Left renal pelvis (tissue), 4 donors: ENCODE measurements around the gene HSPB6. TPM values are rescaled to one million over a fixed set of nuclear protein-coding genes. Genes with fewer than 3 reads are reported as not detected.

Source experiments
- DNase-seq, 4 donors: peaks; one replicate each; pipeline ENCODE4 v3.0.0-alpha.2; 2013; ENCODE audit warnings: low read depth in 4 of 4, low spot score in 3 of 4
- polyA plus RNA-seq, 4 donors: library from polyadenylated mRNA; unstranded; fragments of 120-200 nt; gene quantifications; one replicate each; pipeline ENCODE4 v1.2.1, GENCODE V29; 2013; ENCODE audit not compliant: insufficient read length in 4 of 4

HSPB6 gene
- polyA plus RNA-seq, 4 donors = 24.8 to 111 (median 29.2) TPM

DNA sequence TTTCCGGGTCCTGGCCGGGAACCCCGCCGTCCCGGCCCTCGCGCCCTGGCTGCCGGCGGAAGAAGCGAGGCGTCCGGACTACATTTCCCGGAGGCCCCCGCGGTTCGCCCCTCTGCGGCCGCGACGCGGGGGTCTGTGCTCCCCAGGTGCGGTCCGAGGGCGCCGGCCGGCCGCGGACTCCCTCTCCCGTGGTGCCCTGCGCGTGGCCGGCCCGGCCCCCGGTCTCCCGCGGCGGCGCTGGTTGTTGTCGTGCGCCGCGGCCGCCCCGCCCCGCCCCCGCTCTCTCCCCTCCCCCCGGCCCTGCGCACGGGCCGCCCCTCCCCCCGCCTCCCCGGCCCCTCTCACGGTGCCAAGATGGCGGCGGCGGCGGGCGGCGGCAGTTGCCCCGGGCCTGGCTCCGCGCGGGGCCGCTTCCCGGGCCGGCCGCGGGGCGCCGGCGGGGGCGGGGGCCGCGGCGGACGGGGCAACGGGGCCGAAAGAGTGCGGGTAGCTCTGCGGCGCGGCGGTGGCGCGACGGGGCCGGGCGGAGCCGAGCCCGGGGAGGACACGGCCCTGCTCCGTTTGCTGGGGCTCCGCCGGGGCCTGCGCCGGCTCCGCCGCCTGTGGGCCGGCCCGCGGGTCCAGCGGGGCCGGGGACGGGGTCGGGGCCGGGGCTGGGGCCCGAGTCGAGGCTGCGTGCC is 39.0 kb downstream of the HSPB6 start, which contains the start of gene KMT2B:
KMT2B (plus strand) TSS at position 339 of the 680 bp plus-strand sequence; CDS start at position 355, 16 bp downstream.
- DNase-seq = peak in 2 of 4 donors; percentile 87 to 90

DNA sequence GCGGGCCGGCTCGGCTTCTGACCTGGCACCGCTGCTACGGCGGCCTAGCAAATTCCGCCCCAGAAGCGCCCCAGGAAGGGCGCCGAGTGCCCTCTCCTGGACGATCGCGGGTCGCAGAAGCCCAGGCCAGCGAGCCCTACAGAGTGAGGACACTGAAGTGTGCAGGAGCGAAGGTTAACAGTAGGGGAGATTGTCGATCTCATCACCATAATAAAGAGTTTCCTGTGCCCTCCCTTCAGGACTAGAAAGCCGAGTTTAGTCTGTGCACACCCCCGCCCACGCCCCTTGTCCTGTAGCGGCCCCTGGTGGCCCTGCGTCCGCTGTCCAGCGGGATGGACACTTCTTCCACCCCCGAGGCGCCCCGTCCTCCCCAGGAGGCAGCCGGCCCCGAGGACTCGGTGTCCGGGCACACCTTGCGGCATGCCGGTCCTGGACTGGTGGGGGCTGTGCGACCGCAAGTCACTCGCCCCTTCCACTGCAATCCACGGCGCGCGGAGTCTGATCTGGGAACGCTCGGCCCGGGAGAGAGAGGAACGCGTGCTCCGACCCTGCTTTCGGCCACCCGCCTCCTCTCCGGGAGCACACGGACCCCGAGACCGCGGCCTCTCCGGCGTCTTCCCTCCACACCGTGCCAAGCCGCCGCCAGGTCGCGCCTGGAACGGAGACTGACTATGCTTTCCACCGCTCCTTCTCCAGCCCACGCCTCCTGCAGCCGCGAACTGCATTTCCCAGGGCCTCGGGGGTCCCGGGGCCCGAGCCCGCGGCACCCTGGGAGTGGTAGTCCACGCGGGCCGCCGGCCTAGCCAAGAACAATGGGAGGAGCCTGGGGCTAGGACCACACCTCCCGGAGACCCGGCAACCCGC is 39.8 kb downstream of the HSPB6 start:
- peak; percentile 58 to 91 (median 76) for DNase-seq

DNA sequence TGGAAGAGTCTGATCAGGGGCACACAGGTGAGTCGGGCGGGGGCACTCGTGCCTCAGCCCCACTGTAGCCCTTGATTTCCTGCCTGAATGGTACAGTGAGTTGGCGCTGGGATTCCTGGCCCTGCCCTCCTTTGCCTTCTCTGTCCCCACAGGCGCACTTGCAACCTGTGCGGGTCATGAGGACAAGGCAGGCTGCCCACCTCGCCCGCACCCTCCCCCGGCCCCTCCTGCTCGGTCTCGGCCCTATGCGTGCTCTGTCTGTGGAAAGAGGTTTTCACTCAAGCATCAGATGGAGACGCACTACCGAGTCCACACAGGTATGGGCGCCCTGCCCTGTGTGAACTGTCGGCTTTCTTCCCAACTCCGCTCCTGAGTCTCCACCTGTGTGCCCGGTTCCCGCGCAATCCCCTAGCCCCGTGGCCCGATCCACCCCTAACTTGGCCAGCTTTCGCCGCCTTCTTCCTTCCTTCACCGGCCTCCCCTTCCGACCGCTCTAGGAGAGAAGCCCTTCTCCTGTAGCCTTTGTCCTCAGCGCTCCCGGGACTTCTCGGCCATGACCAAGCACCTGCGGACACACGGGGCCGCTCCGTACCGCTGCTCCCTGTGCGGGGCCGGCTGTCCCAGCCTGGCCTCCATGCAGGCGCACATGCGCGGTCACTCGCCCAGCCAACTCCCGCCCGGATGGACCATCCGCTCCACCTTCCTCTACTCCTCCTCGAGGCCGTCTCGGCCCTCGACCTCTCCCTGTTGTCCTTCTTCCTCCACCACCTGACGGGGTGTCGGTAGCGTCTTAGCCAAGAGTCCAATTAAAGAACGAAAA is 40.6 kb downstream of the HSPB6 start:
- no peak for DNase-seq

DNA sequence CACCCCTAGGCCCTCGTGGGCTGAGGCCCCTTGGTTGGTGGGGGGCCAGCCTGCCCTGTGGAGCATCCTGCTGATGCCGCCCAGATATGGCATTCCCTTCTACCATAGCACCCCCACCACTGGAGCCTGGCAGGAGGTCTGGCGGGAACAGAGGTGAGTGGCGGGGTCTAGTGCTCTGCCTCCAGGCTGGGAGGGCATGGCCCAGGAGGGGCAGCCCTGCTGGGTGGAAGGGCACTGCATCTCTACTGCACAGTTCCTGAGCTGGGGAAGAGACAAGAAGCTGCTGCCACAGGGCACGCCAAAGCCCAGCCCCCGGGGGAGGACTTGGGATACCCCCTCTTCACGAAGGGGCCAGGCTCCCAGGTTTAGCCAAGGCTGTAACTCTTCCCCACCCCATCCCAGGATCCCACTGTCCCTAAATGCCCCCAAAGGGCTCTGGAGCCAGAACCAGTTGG is 41.4 kb downstream of the HSPB6 start:
- DNase-seq = no peak

DNA sequence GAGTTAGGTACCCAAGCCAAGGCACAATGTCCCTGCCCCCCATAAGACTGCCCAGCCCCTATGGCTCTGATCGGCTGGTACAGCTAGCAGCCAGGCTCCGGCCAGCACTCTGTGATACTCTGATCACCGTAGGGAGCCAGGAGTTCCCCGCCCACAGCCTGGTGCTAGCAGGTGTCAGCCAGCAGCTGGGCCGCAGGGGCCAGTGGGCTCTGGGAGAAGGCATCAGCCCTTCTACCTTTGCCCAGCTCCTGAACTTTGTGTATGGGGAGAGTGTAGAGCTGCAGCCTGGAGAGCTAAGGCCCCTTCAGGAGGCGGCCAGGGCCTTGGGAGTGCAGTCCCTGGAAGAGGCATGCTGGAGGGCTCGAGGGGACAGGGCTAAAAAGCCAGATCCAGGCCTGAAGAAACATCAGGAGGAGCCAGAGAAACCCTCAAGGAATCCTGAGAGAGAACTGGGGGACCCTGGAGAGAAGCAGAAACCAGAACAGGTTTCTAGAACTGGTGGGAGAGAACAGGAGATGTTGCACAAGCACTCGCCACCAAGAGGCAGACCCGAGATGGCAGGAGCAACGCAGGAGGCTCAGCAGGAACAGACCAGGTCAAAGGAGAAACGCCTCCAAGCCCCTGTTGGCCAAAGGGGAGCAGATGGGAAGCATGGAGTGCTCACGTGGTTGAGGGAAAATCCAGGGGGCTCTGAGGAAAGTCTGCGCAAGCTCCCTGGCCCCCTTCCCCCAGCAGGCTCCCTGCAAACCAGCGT is 42.1 kb downstream of the HSPB6 start:
- DNase-seq = no peak

DNA sequence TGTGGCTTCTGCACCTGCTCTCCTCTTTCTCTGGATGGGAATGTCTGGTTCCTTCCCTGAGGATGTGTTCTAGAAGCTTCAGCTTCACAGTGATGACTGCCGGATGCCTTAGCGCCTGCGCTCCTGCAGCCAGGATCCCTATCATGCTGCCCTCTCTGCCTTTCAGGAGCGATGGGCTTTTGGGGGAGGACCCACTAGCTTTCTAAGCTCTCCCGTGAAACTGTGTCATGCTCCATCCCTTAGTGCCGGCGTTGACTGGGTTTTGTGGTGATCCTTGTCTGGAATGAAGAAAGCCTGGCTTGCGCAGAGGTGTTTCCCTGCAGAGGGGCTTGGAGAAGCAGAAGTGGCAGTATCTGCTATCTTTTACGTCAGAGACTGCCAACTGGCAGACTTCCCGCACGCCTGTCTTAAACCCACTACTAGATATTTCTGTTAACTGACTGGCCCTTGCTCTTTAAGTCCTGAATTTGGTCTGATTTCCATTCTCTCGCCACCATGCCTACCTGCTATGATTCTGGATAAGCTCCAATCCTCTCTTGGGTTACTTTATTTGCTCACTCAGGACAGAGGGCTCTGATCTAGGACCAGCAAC is 42.8 kb downstream of the HSPB6 start:
- no peak for DNase-seq

DNA sequence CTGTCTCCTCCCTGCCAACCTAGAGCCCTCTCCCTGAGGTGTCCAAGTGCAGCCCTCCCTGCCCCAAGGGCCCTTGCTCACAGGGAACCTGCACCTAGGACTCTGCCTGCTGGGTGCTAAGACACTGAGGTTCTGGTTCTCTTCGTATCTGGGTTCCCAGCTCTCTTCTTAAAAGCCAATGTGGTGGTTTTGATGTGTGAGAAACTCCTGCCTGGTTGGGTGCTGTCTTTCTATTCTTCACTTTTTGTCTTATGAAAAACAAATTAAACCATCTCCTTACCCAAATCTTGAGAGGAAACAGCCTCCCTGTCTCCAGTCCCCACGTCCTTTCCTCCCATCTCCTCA is 43.4 kb downstream of the HSPB6 start:
- no peak for DNase-seq

DNA sequence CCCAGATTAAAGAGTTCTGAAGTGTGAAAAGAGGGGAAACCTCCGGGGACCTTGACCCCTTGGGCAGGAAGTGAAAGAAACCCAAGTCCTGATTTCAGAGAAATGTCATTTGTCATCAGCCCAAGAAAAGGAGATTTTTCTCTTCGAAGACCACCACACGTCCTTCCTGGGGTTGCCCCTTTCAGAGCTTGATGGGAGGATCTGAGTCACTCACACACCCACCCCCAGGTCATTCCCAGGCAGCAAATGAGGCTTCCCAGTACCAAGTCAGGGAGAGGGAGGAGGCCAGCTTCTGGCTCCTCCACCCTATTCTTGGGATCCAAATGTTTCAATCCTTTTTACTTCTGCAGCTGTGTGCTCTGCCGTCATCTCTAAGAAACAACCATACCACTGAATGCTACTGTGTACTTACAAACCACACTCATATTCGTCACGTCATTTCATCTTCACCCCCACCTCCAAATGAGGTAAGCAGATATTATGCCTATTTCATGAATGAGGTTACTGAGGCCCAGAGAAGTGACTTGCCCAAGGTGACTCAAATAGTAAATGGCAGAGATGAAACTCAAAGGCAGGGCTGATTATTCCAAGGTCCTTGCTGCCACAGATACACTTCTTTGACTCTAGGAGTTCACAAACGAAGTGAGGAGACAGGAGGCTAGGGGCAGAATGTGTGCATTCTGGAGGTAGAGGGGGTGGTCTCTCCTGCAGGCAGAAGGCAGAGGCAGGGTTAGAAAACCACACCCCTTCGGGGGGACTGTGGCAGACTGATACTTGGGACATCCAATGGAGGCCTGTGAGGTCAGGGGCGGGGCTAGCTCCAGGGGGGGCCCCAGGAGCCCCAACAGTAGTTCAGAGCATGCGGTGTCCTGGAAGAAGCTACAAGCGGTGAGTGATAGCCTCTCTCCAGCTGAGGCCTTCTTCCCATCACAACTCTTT is 44.0 kb downstream of the HSPB6 start:
- DNase-seq = no peak

DNA sequence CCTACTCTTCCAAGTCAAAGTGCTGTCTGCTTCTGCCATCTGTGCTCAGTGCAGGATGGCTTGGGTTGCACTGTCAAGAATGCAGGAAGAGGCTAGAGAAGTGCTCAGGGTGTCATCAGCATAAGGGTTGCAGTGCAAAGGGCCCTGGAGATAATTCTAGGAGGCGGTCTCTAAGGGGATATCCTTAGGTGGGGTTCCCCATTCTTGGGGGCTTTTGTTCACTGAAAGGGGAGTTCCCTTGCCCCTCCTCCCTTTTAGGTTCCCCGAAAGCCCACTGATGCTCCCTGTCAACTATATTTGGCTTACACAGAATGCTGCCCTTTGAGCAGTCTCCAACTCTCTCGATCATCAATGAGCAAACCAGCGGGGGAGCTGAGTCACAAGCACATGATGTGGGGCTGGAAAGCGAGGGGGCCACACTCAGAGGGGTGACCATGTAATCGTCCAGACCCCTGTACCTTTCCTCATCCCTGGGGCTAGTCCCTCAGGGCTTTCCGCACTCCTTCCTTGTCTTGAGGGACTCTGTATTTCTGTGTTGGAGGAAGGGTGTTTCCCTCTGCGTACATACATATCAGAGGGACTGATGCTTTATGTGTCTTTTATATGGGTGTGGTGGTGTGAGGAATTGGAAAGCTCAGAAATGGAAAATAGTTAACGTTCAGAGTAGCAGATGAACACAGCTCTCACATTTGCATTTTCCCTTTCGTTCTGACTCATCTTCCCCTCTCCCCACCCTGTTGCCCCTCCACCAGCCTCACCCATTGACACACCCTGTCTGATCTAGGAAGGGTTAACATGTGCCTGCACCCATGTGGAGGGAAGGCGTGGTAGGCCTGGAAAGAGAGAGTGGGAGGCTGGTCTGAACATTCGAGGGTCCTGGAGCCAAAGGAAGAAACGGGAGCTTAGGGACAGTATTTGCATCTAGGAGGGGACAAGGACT is 45.8 kb downstream of the HSPB6 start:
- DNase-seq = no peak

DNA sequence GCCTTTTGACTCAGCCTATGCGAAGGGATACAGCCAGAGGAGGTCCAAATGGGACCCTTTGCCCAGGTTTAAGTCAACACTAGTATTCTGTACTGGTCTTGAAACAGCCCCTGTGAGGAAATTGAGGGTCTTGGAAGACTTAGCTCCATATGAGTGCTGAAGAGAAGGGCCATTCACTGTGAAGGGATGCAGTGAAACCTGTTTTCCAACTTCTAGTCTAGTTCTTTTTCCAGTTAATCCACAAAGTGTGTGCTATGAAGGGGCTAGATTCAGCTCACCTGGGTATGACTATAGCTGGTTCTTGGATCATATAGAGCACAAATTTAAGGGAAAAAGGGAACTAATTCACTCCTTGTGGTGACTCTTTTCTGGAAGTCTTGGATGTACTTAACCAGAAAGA is 48.4 kb downstream of the HSPB6 start:
- DNase-seq = no peak

Other genes with a start within 250 kb of the HSPB6 start
- 100 to 1,000 TPM in 1 of 4 donors, 10 to 100 TPM in 3; 59.7 to 123 (median 83.8) TPM for gene DMKN, start 243.4 kb downstream of the HSPB6 start, polyA plus RNA-seq
- under 1 TPM in 1 of 4 donors, not detected in 3; 0.11 TPM for gene SBSN, start 228.7 kb downstream of the HSPB6 start, polyA plus RNA-seq
- not detected for gene GAPDHS, start 223.6 kb downstream of the HSPB6 start, polyA plus RNA-seq
- gene TMEM147, start 211.4 kb downstream of the HSPB6 start, polyA plus RNA-seq = 100 to 1,000 TPM in 1 of 4 donors, 10 to 100 TPM in 3; 58.7 to 102 (median 86.6) TPM
- under 1 TPM in 1 of 4 donors, not detected in 3; 0.14 TPM for gene ATP4A, start 193.4 kb downstream of the HSPB6 start, polyA plus RNA-seq
- not detected for gene PMIS2, start 170.9 kb downstream of the HSPB6 start, polyA plus RNA-seq
- gene HAUS5, start 144.3 kb downstream of the HSPB6 start, polyA plus RNA-seq = 10 to 100 TPM; 23.2 to 39.6 (median 25.3) TPM
- 10 to 100 TPM; 49.1 to 81.9 (median 57.7) TPM for gene RBM42, start 128.0 kb downstream of the HSPB6 start, polyA plus RNA-seq
- 1 to 10 TPM; 1.7 to 3.3 (median 2.3) TPM for gene ETV2, start 115.3 kb downstream of the HSPB6 start, polyA plus RNA-seq
- 100 to 1,000 TPM; 224 to 359 (median 312) TPM for gene COX6B1, start 108.7 kb downstream of the HSPB6 start, polyA plus RNA-seq
- gene UPK1A, start 90.5 kb downstream of the HSPB6 start, polyA plus RNA-seq = 10 to 100 TPM in 3 of 4 donors, under 1 TPM in 1; 0.53 to 67.8 (median 21.8) TPM
- under 1 TPM; 0.27 to 0.63 (median 0.49) TPM for gene ZBTB32, start 52.5 kb downstream of the HSPB6 start, polyA plus RNA-seq
- 10 to 100 TPM; 25.1 to 42.0 (median 32.8) TPM for gene KMT2B, start 39.0 kb downstream of the HSPB6 start, polyA plus RNA-seq
- 1 to 10 TPM; 2.6 to 4.3 (median 3.1) TPM for gene IGFLR1, start 14.6 kb downstream of the HSPB6 start, polyA plus RNA-seq
- gene U2AF1L4, start 11.6 kb downstream of the HSPB6 start, polyA plus RNA-seq = 10 to 100 TPM; 17.2 to 22.0 (median 18.6) TPM
- 10 to 100 TPM; 43.4 to 71.8 (median 61.9) TPM for gene PSENEN, start 11.4 kb downstream of the HSPB6 start, polyA plus RNA-seq
- 10 to 100 TPM in 2 of 4 donors, 1 to 10 TPM in 2; 6.0 to 14.2 (median 9.3) TPM for gene LIN37, start 8.5 kb downstream of the HSPB6 start, polyA plus RNA-seq
- 10 to 100 TPM; 12.8 to 24.3 (median 17.3) TPM for gene PROSER3, start 1.1 kb upstream of the HSPB6 start, polyA plus RNA-seq
- gene ARHGAP33, start 18.5 kb upstream of the HSPB6 start, polyA plus RNA-seq = 10 to 100 TPM; 18.4 to 43.8 (median 26.5) TPM
- gene PRODH2, start 55.8 kb upstream of the HSPB6 start, polyA plus RNA-seq = 10 to 100 TPM in 3 of 4 donors, under 1 TPM in 1; 0.41 to 51.0 (median 25.1) TPM
- gene NPHS1, start 95.5 kb upstream of the HSPB6 start, polyA plus RNA-seq = 100 to 1,000 TPM in 3 of 4 donors, 1 to 10 TPM in 1; 2.9 to 185 (median 128) TPM
- 10 to 100 TPM in 2 of 4 donors, 1 to 10 TPM in 2; 1.8 to 12.4 (median 10.1) TPM for gene KIRREL2, start 99.9 kb upstream of the HSPB6 start, polyA plus RNA-seq
- gene APLP1, start 111.5 kb upstream of the HSPB6 start, polyA plus RNA-seq = 10 to 100 TPM; 23.6 to 48.5 (median 31.7) TPM
- gene NFKBID, start 143.5 kb upstream of the HSPB6 start, polyA plus RNA-seq = 1 to 10 TPM; 1.9 to 6.2 (median 4.5) TPM
- 1 to 10 TPM; 3.1 to 4.7 (median 3.2) TPM for gene HCST, start 145.5 kb upstream of the HSPB6 start, polyA plus RNA-seq
- 10 to 100 TPM in 3 of 4 donors, 1 to 10 TPM in 1; 8.1 to 26.7 (median 12.8) TPM for gene TYROBP, start 151.3 kb upstream of the HSPB6 start, polyA plus RNA-seq
- gene LRFN3, start 179.3 kb upstream of the HSPB6 start, polyA plus RNA-seq = 10 to 100 TPM in 3 of 4 donors, 1 to 10 TPM in 1; 9.8 to 17.9 (median 13.7) TPM
- 10 to 100 TPM; 10.6 to 17.5 (median 11.4) TPM for gene SDHAF1, start 238.2 kb upstream of the HSPB6 start, polyA plus RNA-seq